IPS-18c (cell line): ENCODE measurements around the gene KCNJ16.

Source experiments
- H3K4me3 ChIP-seq: 2 replicates; pipeline ENCODE4 v1.7.0; 2013; ENCODE audit warnings: low read depth, mild to moderate bottlenecking, low read length, moderate library complexity; ENCODE audit not compliant: insufficient read depth
- H3K9me3 ChIP-seq: one replicate; pipeline ENCODE4 v1.6.1; 2013; ENCODE audit warnings: mild to moderate bottlenecking, low read length, moderate library complexity; ENCODE audit not compliant: control insufficient read depth, insufficient read depth

KCNJ16 gene

DNA sequence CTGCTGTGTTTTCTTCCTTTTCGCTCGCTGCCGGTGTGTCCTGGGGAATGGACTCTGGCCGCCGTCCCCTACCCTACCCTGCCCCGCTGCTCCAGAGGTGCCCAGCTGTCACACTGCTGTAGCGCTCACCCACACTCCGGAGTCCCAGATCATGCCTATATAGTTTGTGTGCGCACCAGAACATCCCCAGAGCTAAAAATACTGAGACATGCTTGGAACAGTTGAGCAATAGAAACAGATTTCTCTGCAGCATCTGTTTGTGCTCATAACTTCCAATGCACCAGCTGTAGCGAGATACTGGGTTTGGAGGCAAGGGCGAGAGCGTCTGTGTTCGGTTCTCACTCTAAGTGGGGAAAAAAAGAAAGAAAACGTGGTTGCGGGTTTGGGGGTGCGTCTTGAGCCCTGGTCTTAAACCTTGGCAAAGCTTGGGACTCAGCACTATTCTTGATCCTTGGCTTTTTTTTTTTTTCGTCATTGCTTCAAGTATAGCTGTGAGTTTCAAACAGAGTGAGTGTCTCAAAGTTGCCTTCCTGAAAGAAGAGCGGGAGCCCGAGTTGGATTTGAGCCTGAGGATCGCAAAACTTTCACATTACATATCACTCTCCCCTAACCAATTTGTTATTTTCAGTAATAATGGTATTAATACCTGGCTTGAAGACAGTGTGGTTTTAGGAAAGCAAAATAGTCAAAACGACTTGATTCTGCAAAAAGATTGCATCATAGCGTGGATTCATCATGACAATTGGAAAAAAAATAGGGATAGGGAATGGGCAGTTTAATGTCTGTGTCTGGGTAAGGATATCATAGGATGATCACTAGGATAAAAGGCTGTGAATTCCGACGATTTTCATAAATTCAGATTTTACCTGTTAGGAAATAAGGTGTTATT, 94.9 kb downstream of the KCNJ16 start:
- Histone ChIP-seq H3K9me3 (no peaks in the 10 kb centered on the region), H3K4me3 (peak overlapping the region; percentile 82)

DNA sequence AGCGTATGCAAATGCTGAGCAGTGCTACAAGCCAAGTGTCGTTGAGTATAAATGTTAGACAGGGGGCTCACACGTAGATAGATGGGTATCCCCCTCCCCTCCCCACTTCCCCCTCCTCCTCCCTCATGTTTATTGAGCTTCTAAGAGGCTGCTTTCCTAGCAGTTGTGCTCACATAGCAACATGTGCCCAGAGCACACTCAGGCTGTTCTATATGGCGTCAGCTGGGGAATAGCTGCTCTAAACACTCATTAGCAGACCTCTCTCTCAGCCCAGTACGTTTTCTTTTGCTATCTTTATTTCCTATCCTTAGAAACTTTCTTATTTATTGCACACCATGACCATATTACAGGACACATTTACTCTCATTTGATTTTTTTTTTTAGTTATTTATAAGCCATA, 96.1 kb downstream of the KCNJ16 start:
- Histone ChIP-seq H3K9me3 (no peaks in the 10 kb centered on the region), H3K4me3 (no peak overlapping the region)

DNA sequence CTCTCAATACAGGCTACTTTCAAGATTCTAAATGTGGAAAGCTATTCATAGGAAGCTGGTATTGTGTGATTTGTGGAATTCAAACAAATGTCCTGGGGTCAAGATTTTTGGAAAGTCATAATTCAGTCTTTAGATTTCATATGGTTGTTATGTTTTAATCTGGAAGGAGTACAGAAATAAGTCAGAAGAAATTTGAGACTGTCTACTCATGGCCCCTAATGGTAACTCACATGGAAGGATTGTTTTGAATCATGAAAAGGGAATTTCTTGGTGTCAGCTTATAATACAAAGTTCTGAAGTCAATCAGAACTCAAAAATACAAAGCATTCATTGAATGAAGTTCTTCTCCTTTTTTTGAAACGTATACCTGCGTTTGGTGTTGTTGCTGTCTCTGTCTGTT, 97.4 kb downstream of the KCNJ16 start:
- Histone ChIP-seq H3K4me3 (no peak overlapping the region), H3K9me3 (no peaks in the 10 kb centered on the region)

DNA sequence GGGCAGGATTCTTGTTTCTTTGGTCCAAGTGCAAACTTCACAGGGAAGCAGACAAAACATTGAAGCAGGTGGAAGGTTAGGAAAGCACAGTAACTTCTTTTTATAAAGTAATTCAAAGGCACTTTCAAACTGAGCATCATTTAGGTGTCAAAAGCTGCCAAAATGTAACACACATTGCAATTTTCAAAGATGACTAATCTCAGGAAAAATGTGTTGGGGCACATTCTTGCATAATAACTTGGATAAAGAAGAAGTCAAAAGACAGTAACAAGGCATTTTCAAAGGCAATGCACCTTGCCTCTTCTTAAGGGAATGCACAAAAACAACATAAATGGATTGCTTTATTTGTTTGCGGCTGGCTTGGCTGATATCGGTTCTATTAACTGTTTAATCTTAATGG, 97.9 kb downstream of the KCNJ16 start:
- no peaks in the 10 kb centered on the region for H3K9me3 ChIP-seq

DNA sequence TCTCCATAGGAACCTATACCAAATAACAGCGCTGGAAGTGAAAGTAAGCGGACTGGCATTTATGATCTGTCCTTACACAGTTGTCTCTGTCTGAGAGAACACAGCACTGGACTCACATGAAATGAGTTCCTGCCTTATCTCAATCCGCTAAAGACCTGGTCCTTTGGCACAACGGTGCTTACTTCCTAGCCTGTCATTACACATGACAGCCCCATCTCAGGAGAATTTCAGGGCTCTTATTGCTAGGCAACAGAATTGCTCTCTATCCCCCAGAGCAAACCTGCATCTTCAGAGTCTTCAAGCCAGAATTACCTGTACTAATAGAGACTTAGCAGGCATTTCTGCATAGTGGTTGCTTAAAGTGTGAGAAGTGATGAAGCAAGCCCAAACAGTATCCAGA, 98.7 kb downstream of the KCNJ16 start:
- Histone ChIP-seq H3K4me3 (no peak overlapping the region), H3K9me3 (no peaks in the 10 kb centered on the region)

More for the DNA sequence above, 97.9 kb downstream of the KCNJ16 start:
- H3K4me3 ChIP-seq: no peak overlapping the region

DNA sequence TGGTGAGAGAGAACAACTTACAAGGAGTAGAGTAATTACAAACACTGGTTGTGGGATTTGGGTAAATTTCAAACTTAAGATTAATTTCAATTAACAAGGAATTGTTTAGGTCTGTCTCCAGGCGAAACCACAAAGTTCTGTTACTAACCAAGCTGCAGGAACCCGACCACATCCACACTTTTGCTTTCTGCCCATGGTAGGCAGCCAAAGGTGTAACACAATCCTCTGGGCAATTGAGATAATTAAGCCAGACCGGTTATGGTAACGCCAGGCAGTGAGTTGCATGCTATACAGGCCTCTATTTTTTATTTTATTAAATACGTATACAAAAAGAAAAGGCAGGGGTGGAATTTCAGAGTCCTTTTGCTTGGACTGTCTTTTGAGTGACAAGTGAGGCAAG, 106.4 kb downstream of the KCNJ16 start:
- Histone ChIP-seq H3K4me3 (no peak overlapping the region), H3K9me3 (no peaks in the 10 kb centered on the region)

DNA sequence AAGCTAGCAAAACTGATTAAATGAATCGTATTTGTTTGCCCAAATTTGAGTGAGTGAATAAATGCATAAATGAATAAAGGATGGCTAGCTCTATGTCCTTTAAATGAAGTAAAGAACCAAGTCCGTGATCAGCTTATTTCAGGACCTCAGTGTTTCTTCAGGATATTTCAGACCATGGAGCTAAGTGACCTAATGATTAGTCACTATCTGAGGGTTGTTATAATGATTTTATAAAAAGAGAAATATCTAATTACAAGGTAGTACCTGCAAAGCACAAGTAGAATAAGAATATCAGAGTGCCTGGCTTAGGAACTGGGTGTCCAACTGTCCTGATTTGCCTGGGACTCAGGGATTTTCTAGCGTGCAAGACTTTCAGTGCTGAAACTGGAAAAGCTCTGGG, 106.8 kb downstream of the KCNJ16 start:
- Histone ChIP-seq H3K4me3 (no peak overlapping the region), H3K9me3 (no peaks in the 10 kb centered on the region)

DNA sequence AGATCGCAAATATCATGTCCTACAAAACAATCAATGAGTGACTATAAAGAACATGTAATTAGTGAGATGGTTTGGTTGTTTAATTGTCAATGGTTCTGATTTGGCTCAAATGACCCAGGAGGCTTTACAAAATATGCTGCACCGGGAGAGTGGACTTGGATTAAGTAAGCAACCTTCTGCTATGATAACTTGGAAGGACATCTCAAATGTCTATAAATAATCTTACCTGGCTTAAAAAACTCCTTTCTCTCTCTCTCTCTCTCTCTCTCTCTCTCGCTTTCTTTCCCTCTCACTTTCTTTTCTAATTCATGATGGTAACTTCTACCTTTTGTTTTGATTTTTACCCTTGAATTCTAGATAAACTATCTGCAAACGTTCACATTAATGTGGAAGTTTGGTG, 108.5 kb downstream of the KCNJ16 start:
- H3K9me3 ChIP-seq: no peaks in the 10 kb centered on the region
- H3K4me3 ChIP-seq: no peak overlapping the region

DNA sequence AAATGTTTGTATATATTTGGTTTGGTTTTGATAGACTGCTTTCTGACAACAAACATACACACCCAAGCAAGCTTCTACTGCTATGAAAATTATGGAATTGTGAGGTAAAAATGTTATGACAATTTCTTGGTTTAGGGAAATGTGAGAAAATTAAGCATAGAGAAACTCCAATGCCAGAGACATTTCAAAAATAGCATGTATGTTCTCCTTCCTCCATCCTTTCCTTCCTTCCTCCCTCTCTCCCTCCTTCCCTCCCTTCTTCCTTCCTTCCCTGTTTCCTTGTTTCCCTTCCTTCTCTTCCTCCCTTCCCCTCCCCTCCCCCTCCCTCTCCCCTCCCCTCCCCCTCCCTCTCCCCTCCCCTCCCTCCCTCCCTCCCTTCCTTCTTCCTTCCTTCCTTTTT, 109.2 kb downstream of the KCNJ16 start:
- Histone ChIP-seq H3K4me3 (no peak overlapping the region), H3K9me3 (no peaks in the 10 kb centered on the region)

DNA sequence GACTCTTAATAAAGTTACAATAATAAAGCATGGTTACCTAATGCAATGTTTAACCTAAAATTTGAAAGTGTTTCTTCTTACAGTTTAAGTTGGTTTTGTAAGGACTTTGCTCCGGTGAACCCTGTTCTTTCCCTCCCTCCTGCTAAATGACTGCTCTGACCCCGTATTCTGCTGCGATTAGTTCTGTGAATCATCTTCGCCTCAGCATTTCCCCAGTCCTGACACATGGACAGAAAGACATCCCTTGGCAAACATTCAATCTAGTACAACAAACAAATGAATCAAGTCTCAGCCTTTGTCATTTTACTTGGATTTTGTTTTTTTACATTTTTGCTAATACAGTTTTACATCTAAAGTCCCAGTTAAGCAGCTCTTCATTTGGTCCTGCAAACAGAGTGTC, 109.7 kb downstream of the KCNJ16 start:
- no peak overlapping the region for H3K4me3 ChIP-seq
- no peaks in the 10 kb centered on the region for H3K9me3 ChIP-seq
